HG02840 (cell line): ENCODE results near the gene LIX1L.

Experiments
- ATAC-seq: cut with Tn5 transposase; IDR thresholded peaks from one replicate; pipeline ENCODE4 v1.9.1; 2021; ENCODE audit warnings: mild to moderate bottlenecking, moderate library complexity, moderate number of reproducible peaks; ENCODE audit not compliant: unreplicated experiment, low FRiP score

LIX1L gene

GRCh38 chr1:145901312-145902021 is 56.4 kb downstream of the LIX1L start:
- ATAC-seq = no peak

- no peak for ATAC-seq
Observed at GRCh38 chr1:145898756-145899155, 59.1 kb downstream of the LIX1L start.

- ATAC-seq = no peak
Observed at GRCh38 chr1:145897969-145898368, 59.8 kb downstream of the LIX1L start.

- ATAC-seq = no peak
Observed at GRCh38 chr1:145895471-145895870, 62.3 kb downstream of the LIX1L start.

- no peak for ATAC-seq
Observed at GRCh38 chr1:145893306-145894055, 64.3 kb downstream of the LIX1L start.

- ATAC-seq = no peak
Observed at GRCh38 chr1:145892486-145893087, 65.2 kb downstream of the LIX1L start.

- no peak for ATAC-seq
Observed at GRCh38 chr1:145891587-145892485, 66.0 kb downstream of the LIX1L start.

GRCh38 chr1:145891143-145891542 is 66.7 kb downstream of the LIX1L start:
- no peak for ATAC-seq

GRCh38 chr1:145889722-145890121 is 68.1 kb downstream of the LIX1L start:
- ATAC-seq = no peak

- no peak for ATAC-seq
Observed at GRCh38 chr1:145887631-145888030, 70.2 kb downstream of the LIX1L start.

GRCh38 chr1:145886816-145887215 is 71.0 kb downstream of the LIX1L start:
- no peak for ATAC-seq

- no peak for ATAC-seq
Observed at GRCh38 chr1:145886390-145886789, 71.4 kb downstream of the LIX1L start.

- ATAC-seq = peak; percentile 97
Observed at GRCh38 chr1:145885738-145886287, 72.0 kb downstream of the LIX1L start, which contains the start of gene ANKRD35. Gene ANKRD35 (minus strand): TSS chr1:145885866. CDS start chr1:145885758, 108 bp downstream.

GRCh38 chr1:145884675-145885074 is 73.1 kb downstream of the LIX1L start:
- ATAC-seq = no peak
